Measurements from ENCODE around the gene ADIPOR2. TPM values are rescaled to one million over a fixed set of nuclear protein-coding genes. Genes with fewer than 3 reads are reported as not detected.
"Not testable (repeated sequence)": the region's sequence is repeated elsewhere in the genome, so short reads cannot be mapped to it uniquely, and the experiment has no call there.

Gene ADIPOR2
- total RNA-seq, 1 donor from 2014 or later: 29.6 TPM

- H3K36me3 Mint-ChIP-seq: no peaks in the 10 kb centered on the region
- no peak overlapping the region for H3K27ac ChIP-seq
- no peaks in the 10 kb centered on the region for H3F3A ChIP-seq (ENCODE audit: low read depth)
- no peaks in the 10 kb centered on the region for H3K36me3 ChIP-seq
- H3K4me3 Mint-ChIP-seq: peak overlapping the region; percentile 20
- H3K9ac ChIP-seq: no peak overlapping the region
- no peak overlapping the region for H3K4me3 ChIP-seq
- peaks cover 29% of the 10 kb centered on the region for H3K27me3 ChIP-seq
- H3K9me3 ChIP-seq (ENCODE audit: low read depth): no peaks in the 10 kb centered on the region
- TF ChIP-seq EZH2phosphoT487 (IDR thresholded peaks at IDR 0.05): no peak
- TF ChIP-seq EZH2 (IDR thresholded peaks at IDR 0.05): no peak
- TF ChIP-seq CTCF (IDR thresholded peaks at IDR 0.05): no peak
- peaks cover 53% of the 10 kb centered on the region for H3K4me1 Mint-ChIP-seq
- H4K20me1 ChIP-seq (ENCODE audit: low read depth): no peaks in the 10 kb centered on the region
- H3K27ac Mint-ChIP-seq: peak overlapping the region; percentile 23
- peaks cover 4% of the 10 kb centered on the region for H3K9me3 Mint-ChIP-seq
- H3K4me1 ChIP-seq: peaks cover 15% of the 10 kb centered on the region
- peaks cover 25% of the 10 kb centered on the region for H3K27me3 Mint-ChIP-seq (ENCODE audit: insufficient read depth, low read depth)
- no peak for DNase-seq (ENCODE audit: low spot score)
- no peak overlapping the region for H2AFZ ChIP-seq (replicated peaks)
- no peaks in the 10 kb centered on the region for H3K79me2 ChIP-seq (ENCODE audit: low read depth)
- H3K4me2 ChIP-seq: no peak overlapping the region
Observed at GRCh38 chr12:1816730-1817348, 126.0 kb downstream of the ADIPOR2 start.

GRCh38 chr12:1817928-1818327, 127.1 kb downstream of the ADIPOR2 start:
- not testable (repeated sequence) for DNase-seq (ENCODE audit: low spot score); H3K4me2 ChIP-seq; H3K79me2 ChIP-seq (ENCODE audit: low read depth); H3K27ac ChIP-seq; H3F3A ChIP-seq (ENCODE audit: low read depth); H3K9me3 Mint-ChIP-seq; H3K9ac ChIP-seq; H3K27ac Mint-ChIP-seq; H3K4me3 ChIP-seq; H3K4me3 Mint-ChIP-seq; H4K20me1 ChIP-seq (ENCODE audit: low read depth); H3K36me3 ChIP-seq; H2AFZ ChIP-seq (replicated peaks); H3K9me3 ChIP-seq (ENCODE audit: low read depth); H3K36me3 Mint-ChIP-seq
- H3K27me3 ChIP-seq: peaks cover 40% of the 10 kb centered on the region
- peaks cover 49% of the 10 kb centered on the region for H3K4me1 Mint-ChIP-seq
- peaks cover 20% of the 10 kb centered on the region for H3K4me1 ChIP-seq
- peaks cover 29% of the 10 kb centered on the region for H3K27me3 Mint-ChIP-seq (ENCODE audit: insufficient read depth, low read depth)

GRCh38 chr12:1819050-1819449, 128.2 kb downstream of the ADIPOR2 start:
- peaks cover 4% of the 10 kb centered on the region for H3K9me3 Mint-ChIP-seq
- H3K27me3 Mint-ChIP-seq (ENCODE audit: insufficient read depth, low read depth): peaks cover 31% of the 10 kb centered on the region
- Histone ChIP-seq H3F3A (ENCODE audit: low read depth) (no peaks in the 10 kb centered on the region), H3K9ac (no peak overlapping the region), H3K79me2 (ENCODE audit: low read depth) (no peaks in the 10 kb centered on the region), H4K20me1 (ENCODE audit: low read depth) (no peaks in the 10 kb centered on the region), H3K36me3 (no peaks in the 10 kb centered on the region), H3K4me3 (no peak overlapping the region), H3K4me2 (no peak overlapping the region), H3K9me3 (ENCODE audit: low read depth) (no peaks in the 10 kb centered on the region), H2AFZ (replicated peaks) (no peak overlapping the region), H3K4me1 (peaks cover 20% of the 10 kb centered on the region), H3K27ac (no peak overlapping the region), H3K27me3 (peaks cover 44% of the 10 kb centered on the region)
- no peak for DNase-seq (ENCODE audit: low spot score)
- TF ChIP-seq CTCF (IDR thresholded peaks at IDR 0.05) (no peak), EZH2phosphoT487 (IDR thresholded peaks at IDR 0.05) (no peak), EZH2 (IDR thresholded peaks at IDR 0.05) (no peak)
- no peaks in the 10 kb centered on the region for H3K36me3 Mint-ChIP-seq
- H3K4me1 Mint-ChIP-seq: peaks cover 44% of the 10 kb centered on the region
- H3K4me3 Mint-ChIP-seq: peak overlapping the region; percentile 6
- H3K27ac Mint-ChIP-seq: no peak overlapping the region

GRCh38 chr12:1819571-1819970, 128.7 kb downstream of the ADIPOR2 start:
- TF ChIP-seq CTCF (IDR thresholded peaks at IDR 0.05): no peak
- TF ChIP-seq EZH2 (IDR thresholded peaks at IDR 0.05): no peak
- no peak for TF ChIP-seq EZH2phosphoT487 (IDR thresholded peaks at IDR 0.05)
- Histone ChIP-seq H3K4me3 (no peak overlapping the region), H3K79me2 (ENCODE audit: low read depth) (no peaks in the 10 kb centered on the region), H3K36me3 (no peaks in the 10 kb centered on the region), H3K27me3 (peaks cover 44% of the 10 kb centered on the region), H3K4me1 (peaks cover 20% of the 10 kb centered on the region), H3K27ac (no peak overlapping the region), H3K9ac (no peak overlapping the region), H3F3A (ENCODE audit: low read depth) (no peaks in the 10 kb centered on the region), H2AFZ (replicated peaks) (no peak overlapping the region), H4K20me1 (ENCODE audit: low read depth) (no peaks in the 10 kb centered on the region), H3K4me2 (peak overlapping the region; percentile 62), H3K9me3 (ENCODE audit: low read depth) (no peaks in the 10 kb centered on the region)
- peaks cover 4% of the 10 kb centered on the region for H3K9me3 Mint-ChIP-seq
- H3K4me1 Mint-ChIP-seq: peaks cover 41% of the 10 kb centered on the region
- H3K36me3 Mint-ChIP-seq: no peaks in the 10 kb centered on the region
- peak; percentile 14 for DNase-seq (ENCODE audit: low spot score)
- H3K27me3 Mint-ChIP-seq (ENCODE audit: insufficient read depth, low read depth): peaks cover 31% of the 10 kb centered on the region
- H3K27ac Mint-ChIP-seq: no peak overlapping the region
- peak overlapping the region; percentile 60 for H3K4me3 Mint-ChIP-seq

Measured in neural progenitor cell (in vitro differentiated cells).